Measurements from ENCODE around the gene COL6A3.

COL6A3 gene

DNA sequence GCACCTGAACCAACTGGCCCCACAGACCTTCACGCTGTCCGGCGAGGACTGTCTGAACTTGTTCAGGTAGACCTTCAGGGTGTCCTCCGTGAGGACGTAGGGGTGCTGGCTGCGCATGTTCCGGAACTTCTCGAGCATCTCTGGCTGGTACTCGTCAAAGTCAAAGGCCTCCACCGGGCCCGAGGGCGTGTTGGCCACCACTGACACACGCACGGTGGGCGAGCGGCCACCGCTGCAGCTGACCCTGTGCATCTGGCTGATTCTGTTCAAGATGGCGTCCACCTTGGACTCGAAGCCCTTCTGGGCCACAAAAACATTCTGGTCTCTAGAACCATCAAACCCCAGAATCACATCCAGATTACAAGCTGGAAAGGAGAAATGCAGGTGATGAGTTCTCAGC is 48.3 kb downstream of the COL6A3 start:
- TF ChIP-seq, protein P1, sequence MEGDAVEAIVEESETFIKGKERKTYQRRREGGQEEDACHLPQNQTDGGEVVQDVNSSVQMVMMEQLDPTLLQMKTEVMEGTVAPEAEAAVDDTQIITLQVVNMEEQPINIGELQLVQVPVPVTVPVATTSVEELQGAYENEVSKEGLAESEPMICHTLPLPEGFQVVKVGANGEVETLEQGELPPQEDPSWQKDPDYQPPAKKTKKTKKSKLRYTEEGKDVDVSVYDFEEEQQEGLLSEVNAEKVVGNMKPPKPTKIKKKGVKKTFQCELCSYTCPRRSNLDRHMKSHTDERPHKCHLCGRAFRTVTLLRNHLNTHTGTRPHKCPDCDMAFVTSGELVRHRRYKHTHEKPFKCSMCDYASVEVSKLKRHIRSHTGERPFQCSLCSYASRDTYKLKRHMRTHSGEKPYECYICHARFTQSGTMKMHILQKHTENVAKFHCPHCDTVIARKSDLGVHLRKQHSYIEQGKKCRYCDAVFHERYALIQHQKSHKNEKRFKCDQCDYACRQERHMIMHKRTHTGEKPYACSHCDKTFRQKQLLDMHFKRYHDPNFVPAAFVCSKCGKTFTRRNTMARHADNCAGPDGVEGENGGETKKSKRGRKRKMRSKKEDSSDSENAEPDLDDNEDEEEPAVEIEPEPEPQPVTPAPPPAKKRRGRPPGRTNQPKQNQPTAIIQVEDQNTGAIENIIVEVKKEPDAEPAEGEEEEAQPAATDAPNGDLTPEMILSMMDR (conservative IDR thresholded peaks at IDR 0.05; ENCODE audit: low read depth): no peak
- DNase-seq (ENCODE audit: low spot score): no peak
- H3K27ac ChIP-seq: no peak overlapping the region
- CTCF ChIA-PET: interaction anchor here (0.6 kb wide), 1 partner anchor 54 kb away, joined by 3 read pairs; no protein-coding TSS in a partner anchor
- POLR2A ChIA-PET (ENCODE audit: low non-redundant PET): no interaction called here

DNA sequence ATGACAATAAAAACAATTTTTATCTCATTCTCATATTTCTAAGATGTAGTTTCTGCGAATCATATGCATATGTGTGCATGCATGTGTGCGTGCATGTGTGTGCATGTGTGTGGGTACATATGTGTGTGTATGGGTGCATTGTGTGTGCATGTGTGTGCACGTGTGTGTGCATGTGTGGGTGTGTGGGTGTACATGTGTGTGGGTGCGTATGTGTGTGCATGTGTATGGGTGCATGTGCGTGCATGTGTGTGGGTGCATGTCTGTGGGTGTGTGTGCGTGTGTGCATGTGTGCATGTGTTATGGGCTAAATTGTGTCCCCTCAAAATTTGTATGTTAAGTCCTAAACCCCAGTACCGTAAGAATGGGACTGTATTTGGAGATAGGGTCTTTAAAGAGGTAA is 49.3 kb downstream of the COL6A3 start:
- ChIA-PET CTCF (no interaction called here), POLR2A (ENCODE audit: low non-redundant PET) (no interaction called here)
- TF ChIP-seq, protein P1 (conservative IDR thresholded peaks at IDR 0.05; ENCODE audit: low read depth): no peak
- H3K27ac ChIP-seq: no peak overlapping the region
- no peak for DNase-seq (ENCODE audit: low spot score)

DNA sequence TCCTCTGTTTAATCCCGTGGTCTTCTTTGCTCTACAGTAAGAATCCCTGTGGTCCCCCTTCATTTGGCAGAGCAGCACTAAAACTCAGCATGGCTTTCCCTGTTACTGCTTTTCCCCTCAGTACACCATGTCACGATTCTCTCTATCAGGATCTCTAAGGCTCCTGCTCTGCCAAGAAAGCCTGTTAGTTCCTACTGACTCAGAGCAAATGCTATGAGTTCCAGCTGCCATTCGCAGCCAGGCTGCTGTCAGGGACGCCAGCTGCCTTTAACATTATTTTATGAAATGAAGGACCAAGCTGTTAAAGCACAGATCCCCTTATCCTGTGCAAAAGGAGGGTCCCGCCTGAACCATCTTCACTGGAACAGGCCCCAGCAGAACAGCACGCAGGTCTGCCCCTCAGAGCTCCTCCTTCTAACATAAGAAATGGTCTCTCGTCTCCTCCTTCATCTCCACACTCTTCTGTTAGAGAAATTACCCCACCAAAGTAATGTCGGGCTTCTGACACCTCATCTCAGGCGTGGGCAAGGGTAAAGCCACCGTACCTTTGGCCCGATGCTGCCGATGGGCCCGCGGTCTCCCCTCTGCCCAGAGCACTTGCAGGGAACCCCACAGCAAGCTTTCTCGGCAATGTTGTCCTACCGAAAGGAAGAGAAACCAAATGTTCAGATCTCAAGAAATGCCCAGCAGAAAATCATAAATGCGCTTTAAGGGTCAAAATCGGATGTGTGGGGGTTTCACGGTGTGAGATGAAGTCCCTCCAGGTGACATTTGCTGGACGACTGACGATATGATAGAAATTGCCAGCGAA is 52.6 kb downstream of the COL6A3 start:
- TF ChIP-seq, protein P1 (conservative IDR thresholded peaks at IDR 0.05; ENCODE audit: low read depth): no peak
- ChIA-PET POLR2A (ENCODE audit: low non-redundant PET) (no interaction called here), CTCF (no interaction called here)
- DNase-seq (ENCODE audit: low spot score): no peak
- no peak overlapping the region for H3K27ac ChIP-seq

DNA sequence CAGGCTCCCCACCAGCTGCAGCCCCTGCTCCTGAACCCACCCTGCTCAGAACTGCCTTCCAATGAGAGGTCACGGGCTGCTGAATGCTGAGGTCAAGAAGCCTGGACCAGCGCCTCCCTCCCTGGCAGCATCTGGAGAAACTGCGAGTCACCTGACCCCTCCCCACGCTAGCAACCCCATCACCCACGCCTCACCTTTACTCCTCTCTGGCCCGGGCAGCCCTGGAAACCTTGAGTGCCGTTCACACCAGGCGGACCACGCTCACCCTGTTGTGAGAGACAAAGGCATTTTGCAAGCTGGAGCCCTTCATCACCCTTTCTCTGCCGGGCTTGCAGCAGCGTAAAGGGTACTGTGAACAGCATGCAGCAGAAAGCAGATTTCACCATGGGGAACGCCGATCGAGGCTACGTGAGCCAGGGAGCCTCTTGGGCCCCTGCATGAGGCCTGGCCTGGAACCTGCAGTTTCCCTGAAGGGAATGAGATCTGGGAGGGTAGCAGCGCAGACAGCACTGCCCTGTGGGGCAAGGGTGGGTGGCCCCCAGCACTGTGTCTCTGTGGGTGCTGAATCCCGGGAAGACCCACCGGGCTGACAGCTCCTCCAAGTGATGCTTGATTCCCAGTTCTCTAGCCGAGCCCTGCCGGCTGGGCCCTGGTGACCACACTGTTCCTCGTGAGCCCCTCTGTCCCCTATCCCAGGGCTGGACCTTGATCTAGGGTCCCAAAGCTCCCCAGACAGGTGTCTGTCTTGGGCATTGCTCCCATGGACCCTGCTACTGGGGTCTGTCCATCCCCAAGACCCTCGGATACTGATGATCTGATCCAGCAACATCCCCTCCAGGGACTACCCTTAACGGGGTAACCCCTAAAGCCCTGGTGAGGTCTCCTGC is 53.8 kb downstream of the COL6A3 start:
- POLR2A ChIA-PET (ENCODE audit: low non-redundant PET): no interaction called here
- TF ChIP-seq, protein P1 (conservative IDR thresholded peaks at IDR 0.05; ENCODE audit: low read depth): no peak
- no peak for DNase-seq (ENCODE audit: low spot score)
- CTCF ChIA-PET: no interaction called here
- H3K27ac ChIP-seq: no peak overlapping the region

DNA sequence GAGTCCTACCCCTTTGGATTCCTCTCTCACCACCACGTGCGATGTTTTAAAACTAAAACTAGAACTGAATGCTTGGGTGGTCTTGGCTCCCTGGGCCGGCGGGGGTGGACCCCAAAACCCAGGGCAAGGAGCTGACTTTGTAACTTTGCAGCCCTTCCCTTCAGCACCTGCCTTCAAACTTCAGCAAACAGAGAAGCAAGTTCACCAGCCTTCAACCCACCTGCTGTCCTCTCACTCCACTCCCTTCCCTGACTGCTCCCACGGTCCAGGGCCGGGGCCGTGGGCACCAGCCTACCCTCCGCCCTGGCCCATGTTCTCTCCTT is 54.5 kb downstream of the COL6A3 start:
- TF ChIP-seq, protein P1 (conservative IDR thresholded peaks at IDR 0.05; ENCODE audit: low read depth): no peak
- DNase-seq (ENCODE audit: low spot score): no peak
- ChIA-PET POLR2A (ENCODE audit: low non-redundant PET) (no interaction called here), CTCF (no interaction called here)
- H3K27ac ChIP-seq: no peak overlapping the region

DNA sequence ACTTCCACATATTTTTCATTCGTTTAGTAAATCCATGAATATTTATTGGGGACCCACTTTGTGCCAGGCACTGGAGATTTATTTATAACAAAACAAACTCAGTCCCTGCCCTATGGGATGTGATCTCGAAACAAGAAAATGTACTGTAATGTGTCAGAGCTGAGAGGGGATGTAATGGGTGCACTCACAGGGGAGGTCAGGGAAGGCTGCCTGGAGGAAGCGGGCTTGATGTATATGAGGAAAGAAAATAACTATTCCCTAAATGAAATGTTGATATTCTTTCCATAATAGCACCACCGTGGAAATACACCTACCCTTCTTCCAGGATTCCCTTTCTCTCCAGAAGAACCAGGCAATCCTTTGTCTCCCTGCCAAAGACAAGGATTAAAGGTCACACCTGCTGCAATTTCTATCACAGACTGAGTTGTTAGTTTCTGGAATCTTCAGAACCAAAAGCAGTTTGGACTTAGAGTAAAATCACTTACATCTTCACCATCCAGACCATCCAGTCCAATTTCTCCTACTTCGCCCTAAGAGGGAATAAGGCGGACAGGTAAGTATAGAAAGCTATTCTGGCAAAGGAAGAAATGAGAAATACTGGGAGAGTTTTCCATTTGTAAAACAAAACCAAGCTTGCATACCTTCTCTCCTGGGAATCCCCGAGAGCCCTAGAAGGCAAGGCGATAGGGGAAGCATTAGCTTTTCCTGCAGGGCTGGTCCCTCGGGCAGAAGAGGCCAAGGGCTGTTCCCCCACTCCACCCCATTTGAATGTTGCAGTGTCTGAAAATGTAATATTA is 55.0 kb downstream of the COL6A3 start:
- TF ChIP-seq, protein P1 (conservative IDR thresholded peaks at IDR 0.05; ENCODE audit: low read depth): no peak
- no peak overlapping the region for H3K27ac ChIP-seq
- POLR2A ChIA-PET (ENCODE audit: low non-redundant PET): no interaction called here
- no peak for DNase-seq (ENCODE audit: low spot score)
- CTCF ChIA-PET: no interaction called here

Data from RWPE1 (cell line).